Raji (cell line): ENCODE data around the gene PARD6G.

ENCODE experiments used
- POLR2A ChIP-seq: IDR thresholded peaks from 2 replicates; pipeline ENCODE4 v1.6.1; 2011; ENCODE audit warnings: low read depth, low read length, control low read depth; ENCODE audit not compliant: insufficient read depth

PARD6G gene

GRCh38 chr18:80188643-80189530 lies 58.4 kb downstream of the PARD6G start:
- no peak for TF ChIP-seq POLR2A

DNA sequence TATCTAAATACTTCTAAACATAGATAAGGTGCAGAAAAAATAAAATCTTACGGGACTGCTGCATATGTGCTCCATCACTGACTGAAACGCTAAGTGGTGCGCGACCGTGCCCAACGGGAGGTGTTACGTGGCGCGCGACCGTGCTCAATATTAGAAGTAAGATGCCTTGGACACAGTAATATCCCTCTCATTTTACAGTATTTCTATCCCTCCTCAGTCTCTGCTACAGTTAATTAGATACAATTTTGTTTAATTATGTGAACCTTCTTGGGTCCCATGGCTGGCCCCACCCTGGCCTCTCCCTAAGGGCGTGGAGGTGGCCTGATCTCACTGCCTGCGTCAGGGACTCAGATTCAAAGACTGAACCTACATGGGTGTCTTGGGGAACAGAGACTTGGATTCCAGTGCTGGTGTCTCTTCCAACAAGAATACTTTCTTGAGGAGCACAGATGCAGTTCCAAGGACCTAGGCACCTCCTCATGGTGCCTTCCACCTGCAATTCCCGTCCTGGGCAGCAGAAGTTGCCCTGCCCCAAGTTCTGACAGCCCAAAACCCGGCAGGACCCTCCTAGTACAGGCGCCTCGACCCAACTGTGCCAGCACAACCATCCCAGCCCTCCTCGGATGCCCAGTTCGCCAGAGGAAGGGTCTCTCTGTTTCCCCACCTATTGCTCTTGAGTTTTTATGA lies 59.2 kb downstream of the PARD6G start:
- TF ChIP-seq POLR2A = no peak

DNA sequence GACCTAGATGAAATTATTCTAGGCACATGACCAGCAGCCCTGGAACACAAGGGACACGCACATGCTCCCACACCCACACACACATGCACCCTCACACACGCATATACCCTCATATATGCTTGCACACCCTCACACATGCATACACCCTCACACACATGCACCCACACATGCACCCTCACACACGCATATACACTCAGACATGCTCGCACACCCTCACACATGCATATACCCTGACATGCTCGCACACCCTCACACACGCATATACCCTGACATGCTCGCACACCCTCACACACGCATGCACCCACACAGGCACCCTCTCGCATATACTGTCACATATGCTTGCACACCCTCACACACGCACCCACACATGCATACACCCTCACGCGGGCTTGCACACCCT lies 61.8 kb downstream of the PARD6G start:
- TF ChIP-seq POLR2A = no peak

GRCh38 chr18:80184243-80184772 lies 63.0 kb downstream of the PARD6G start:
- TF ChIP-seq POLR2A = no peak

GRCh38 chr18:80183273-80184050 lies 63.9 kb downstream of the PARD6G start:
- TF ChIP-seq POLR2A = no peak

GRCh38 chr18:80182855-80183254 lies 64.5 kb downstream of the PARD6G start:
- TF ChIP-seq POLR2A = no peak

GRCh38 chr18:80181642-80182461 lies 65.5 kb downstream of the PARD6G start:
- TF ChIP-seq POLR2A = no peak

DNA sequence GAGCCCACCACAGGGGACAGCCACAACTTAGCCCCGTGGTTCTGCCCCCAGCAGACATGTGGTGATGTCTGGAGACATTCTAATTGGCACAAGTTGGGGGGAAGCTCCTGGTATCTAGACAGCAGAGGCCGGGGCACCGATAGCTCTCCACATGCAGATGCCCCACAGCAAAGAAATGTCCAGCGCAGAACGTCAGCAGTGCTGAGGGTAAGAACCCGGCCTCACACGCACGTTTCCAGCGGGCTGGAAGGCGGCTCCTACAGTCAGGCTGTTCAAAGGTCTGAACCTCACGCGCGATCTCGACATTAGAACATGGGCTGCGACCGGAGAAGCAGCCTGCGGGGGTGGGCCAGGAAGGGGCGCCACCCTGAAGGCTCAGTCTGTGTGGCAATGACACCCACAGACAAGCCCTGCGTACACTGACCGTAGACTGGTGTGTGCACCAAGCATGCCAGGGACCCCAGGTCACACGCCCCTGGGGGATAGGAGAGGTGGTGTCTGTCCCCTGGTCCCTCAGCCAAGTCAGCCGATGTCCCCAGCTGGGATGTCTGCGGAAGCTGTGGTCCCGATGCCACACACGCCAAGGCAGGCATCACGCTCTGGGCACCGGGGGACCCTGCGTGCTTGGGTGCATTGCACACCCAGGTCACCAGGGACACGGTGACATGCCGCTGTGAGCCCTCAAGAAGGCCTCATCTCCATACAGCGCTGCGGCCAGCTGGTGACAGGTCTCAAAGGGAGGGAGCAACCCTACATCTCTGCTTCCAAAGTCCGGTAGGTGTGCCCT lies 66.3 kb downstream of the PARD6G start:
- no peak for TF ChIP-seq POLR2A

GRCh38 chr18:80179857-80180558 lies 67.3 kb downstream of the PARD6G start:
- no peak for TF ChIP-seq POLR2A

- TF ChIP-seq POLR2A = no peak
These were observed 68.1 kb downstream of the PARD6G start for GRCh38 chr18:80178935-80179818.

DNA sequence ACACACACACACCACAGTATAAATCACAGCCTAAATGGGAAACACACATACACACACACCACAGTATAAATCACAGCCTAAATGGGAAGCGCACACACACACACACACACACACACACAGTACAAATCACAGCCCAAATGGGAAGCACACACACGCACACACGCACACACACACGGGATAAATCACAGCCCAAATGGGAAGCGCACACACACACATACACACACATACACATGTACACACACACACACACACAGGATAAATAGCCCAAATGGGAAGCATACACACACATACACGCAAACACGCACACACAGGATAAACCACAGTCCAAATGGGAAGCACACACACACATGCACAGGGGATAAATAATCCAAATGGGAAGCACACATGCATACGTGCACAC lies 70.2 kb downstream of the PARD6G start:
- no peak for TF ChIP-seq POLR2A
